Tibial nerve (tissue), 4 donors: Measurements from ENCODE around the gene FADS6.

Experiments
- CTCF ChIP-seq, 5 experiments: fragments of 200-600 bp in 3 of 5; fragments of 450-650 bp in 2 of 5; sonication (generic) in 3 of 5; IDR thresholded peaks; one replicate each; pipeline ENCODE4 v1.5.1; 2016 to 2019; ENCODE audit warnings: antibody characterized with exemption in 5 of 5, mild to moderate bottlenecking in 3 of 5, moderate library complexity in 2 of 5
- EP300 ChIP-seq, 2 donors: sonication (generic); formaldehyde crosslinking; IDR thresholded peaks; one replicate each; pipeline ENCODE4 v1.6.1; 2017; ENCODE audit warnings: antibody characterized with exemption in 2 of 2, mild to moderate bottlenecking in 1 of 2
- POLR2A ChIP-seq, 2 donors: fragments of 450-650 bp; IDR thresholded peaks; one replicate each; pipeline ENCODE4 v1.6.1; 2017; ENCODE audit warnings: antibody characterized with exemption in 2 of 2, mild to moderate bottlenecking in 2 of 2, moderate library complexity in 2 of 2

- TF ChIP-seq POLR2A (IDR thresholded peaks at IDR 0.05), result no peak
- TF ChIP-seq CTCF (IDR thresholded peaks at IDR 0.05), result no peak
- no peak for TF ChIP-seq EP300 (IDR thresholded peaks at IDR 0.05)
Measured at GRCh38 chr17:74881073-74881472, 12.4 kb downstream of the FADS6 start.
